Endothelial cell of umbilical vein (primary cell): Measurements from ENCODE around the gene SDHA. TPM values are rescaled to one million over a fixed set of nuclear protein-coding genes. Genes with fewer than 3 reads are reported as not detected.
"Not testable (repeated sequence)": the region's sequence is repeated elsewhere in the genome, so short reads cannot be mapped to it uniquely, and the experiment has no call there.

ENCODE experiments used
- BruUV-seq: library from RNA; stranded (reverse); fragments of 400-500 nt; replicated peaks from 2 replicates; lab custom pipeline; 2021; lab: Mats Ljungman, UMichigan
- CTCF ChIA-PET: fragments of 300-600, 350-600 bp; sonication (Branson Sonifier 250); formaldehyde crosslinking; loops from one replicate; lab custom pipeline; 2021; ENCODE audit warnings: antibody characterized with exemption, inconsistent platforms; lab: Charles Lee
- POLR2A ChIA-PET: fragments of 300-600, 350-600 bp; sonication (Branson Sonifier 250); formaldehyde crosslinking; loops from one replicate; lab custom pipeline; 2021; ENCODE audit warnings: antibody characterized with exemption, inconsistent platforms; lab: Charles Lee
- DNase-seq: peaks from one replicate; pipeline ENCODE4 v3.0.0-alpha.2; 2011; ENCODE audit warnings: low read depth, low spot score
- FAIRE-seq: peaks from 2 replicates; lab custom pipeline; 2011; peaks lifted over from hg19 to GRCh38; lab: Jason Lieb, UNC
- H2AFZ ChIP-seq: 2 replicates; pipeline ENCODE4 v1.6.0; 2012; ENCODE audit warnings: low read depth, low read length, control low read depth, inconsistent platforms
- H3K27ac ChIP-seq: 2 replicates; pipeline ENCODE4 v1.5.1; 2011; ENCODE audit warnings: low read depth, mild to moderate bottlenecking, control low read depth, low read length, moderate library complexity; ENCODE audit not compliant: insufficient read depth
- H3K27me3 ChIP-seq, 2 experiments: 2 replicates each; pipeline versions ENCODE4 v1.6.0 to v1.6.1; 2011; ENCODE audit warnings: low read length in 2 of 2, mixed read lengths in 1 of 2; ENCODE audit not compliant: control insufficient read depth in 2 of 2, insufficient read depth in 2 of 2
- H3K36me3 ChIP-seq, 2 experiments: 2 replicates in 1 of 2; 3 replicates in 1 of 2; pipeline ENCODE4 v1.5.1; 2011; ENCODE audit warnings: low read length in 2 of 2, mild to moderate bottlenecking in 1 of 2, moderate library complexity in 1 of 2; ENCODE audit not compliant: control insufficient read depth in 2 of 2, insufficient read depth in 2 of 2; ENCODE audit errors: extremely low read depth in 1 of 2
- H3K4me1 ChIP-seq: 3 replicates; pipeline ENCODE4 v1.5.1; 2011; ENCODE audit warnings: mild to moderate bottlenecking, low read length; ENCODE audit not compliant: control insufficient read depth, insufficient read depth; ENCODE audit errors: extremely low read depth
- H3K4me2 ChIP-seq: 2 replicates; pipeline ENCODE4 v1.6.1; 2011; ENCODE audit warnings: low read length, control low read depth, mixed read lengths; ENCODE audit not compliant: insufficient read depth
- H3K4me3 ChIP-seq, 3 experiments: fragments of 200-600 bp in 1 of 3; sonication (generic), shearing (Covaris generic) in 1 of 3; replicated peaks in 1 of 3; 2 replicates each; pipeline ENCODE4 v1.5.1; 2011 to 2016; ENCODE audit warnings: control low read depth in 3 of 3, low read length in 3 of 3, mild to moderate bottlenecking in 2 of 3, inconsistent platforms in 1 of 3, low read depth in 1 of 3, moderate library complexity in 1 of 3; ENCODE audit not compliant: insufficient read depth in 1 of 3
- H3K79me2 ChIP-seq: 2 replicates; pipeline ENCODE4 v1.6.0; 2012; ENCODE audit warnings: low read length, inconsistent platforms; ENCODE audit not compliant: control insufficient read depth, insufficient read depth
- H3K9ac ChIP-seq: replicated peaks from 2 replicates; pipeline ENCODE3; 2011; ENCODE audit warnings: low read length, control low read depth; ENCODE audit not compliant: insufficient read depth; ENCODE audit errors: extremely low read depth
- H3K9me1 ChIP-seq: replicated peaks from 3 replicates; pipeline ENCODE4 v1.6.0; 2011; ENCODE audit warnings: mild to moderate bottlenecking, low read length; ENCODE audit not compliant: control insufficient read depth, insufficient read depth; ENCODE audit errors: extremely low read depth
- H3K9me3 ChIP-seq: replicated peaks from 2 replicates; pipeline ENCODE4 v1.5.1; 2012; ENCODE audit warnings: low read length, inconsistent platforms; ENCODE audit not compliant: control insufficient read depth, insufficient read depth
- H4K20me1 ChIP-seq: replicated peaks from 2 replicates; pipeline ENCODE3; 2011; ENCODE audit warnings: mild to moderate bottlenecking, low read length; ENCODE audit not compliant: control insufficient read depth, insufficient read depth; ENCODE audit errors: extremely low read depth
- CTCF ChIP-seq, 2 donors: IDR thresholded peaks; 1 replicate in 1 of 2; 2 replicates in 1 of 2; pipeline ENCODE4 v1.5.1; 2011; ENCODE audit warnings: low read length in 2 of 2, mild to moderate bottlenecking in 2 of 2, moderate library complexity in 2 of 2, control low read depth in 1 of 2, inconsistent platforms in 1 of 2, low read depth in 1 of 2; ENCODE audit not compliant: insufficient read depth in 1 of 2; ENCODE audit errors: extremely low read depth in 1 of 2
- EZH2 ChIP-seq: IDR thresholded peaks from 2 replicates; pipeline ENCODE4 v1.6.1; 2012; ENCODE audit warnings: borderline replicate concordance, low read depth, mild to moderate bottlenecking, moderate library complexity, low read length, inconsistent platforms; ENCODE audit not compliant: severe bottlenecking
- FOS ChIP-seq: IDR thresholded peaks from 2 replicates; pipeline ENCODE4 v1.6.1; 2011; ENCODE audit warnings: mild to moderate bottlenecking, low read length, moderate library complexity, borderline replicate concordance; ENCODE audit not compliant: insufficient read depth
- GATA2 ChIP-seq: IDR thresholded peaks from 2 replicates; pipeline ENCODE4 v1.7.0; 2011; ENCODE audit warnings: low read depth, mild to moderate bottlenecking, moderate library complexity, mixed read lengths, low read length; ENCODE audit not compliant: insufficient read length, insufficient read depth
- JUN ChIP-seq: IDR thresholded peaks from 2 replicates; pipeline ENCODE4 v1.6.1; 2011; ENCODE audit warnings: borderline replicate concordance, low read depth; ENCODE audit not compliant: insufficient read length, insufficient read depth
- MAX ChIP-seq: IDR thresholded peaks from 2 replicates; pipeline ENCODE4 v1.6.1; 2011; ENCODE audit not compliant: insufficient read depth, insufficient read length
- MYC ChIP-seq: IDR thresholded peaks from one replicate; pipeline ENCODE4 v1.6.1; 2011; ENCODE audit warnings: mild to moderate bottlenecking, low read depth, low read length
- POLR2A ChIP-seq: IDR thresholded peaks from 2 replicates; pipeline ENCODE4 v1.6.1; 2012; ENCODE audit warnings: low read depth, mild to moderate bottlenecking, control low read depth, low read length
- POLR2AphosphoS5 ChIP-seq: IDR thresholded peaks from 2 replicates; pipeline ENCODE4 v1.6.1; 2012; ENCODE audit warnings: low read depth, mild to moderate bottlenecking, control low read depth, low read length, moderate library complexity; ENCODE audit not compliant: insufficient read depth
- dilution Hi-C: fragments of 300-500 bp; cut with MboI; formaldehyde crosslinking; loops from one replicate; pipeline ENCODE4 v1.15.0; 2019; ENCODE audit warnings: low sequenced_read_pairs; ENCODE audit not compliant: extremely low pct_ligation_motif_present
- intact Hi-C: fragments of 100-400 bp; cut with micrococcal nuclease; formaldehyde crosslinking; loops from one replicate; pipeline ENCODE4 v1.10.0; 2022
- polyA plus RNA-seq, 4 experiments: library from polyadenylated mRNA; depleted of rRNA in 3 of 4; stranded (reverse) in 3 of 4; unstranded in 1 of 4; fragments of >200 nt; gene quantifications; 2 replicates each; pipeline versions ENCODE4 v1.2.1 to v1.2.3, GENCODE V29; 2011 to 2012; ENCODE audit warnings: missing spikeins in 1 of 4
- total RNA-seq: library from RNA; stranded (reverse); gene quantifications from 2 replicates; pipeline ENCODE4 v1.2.3, GENCODE V29; 2021

The SDHA gene
- total and polyA plus RNA-seq, 2 donors (not counting 3 experiments of a cell fraction or from before 2014, with no cell fraction given) = 121 to 153 TPM

DNA sequence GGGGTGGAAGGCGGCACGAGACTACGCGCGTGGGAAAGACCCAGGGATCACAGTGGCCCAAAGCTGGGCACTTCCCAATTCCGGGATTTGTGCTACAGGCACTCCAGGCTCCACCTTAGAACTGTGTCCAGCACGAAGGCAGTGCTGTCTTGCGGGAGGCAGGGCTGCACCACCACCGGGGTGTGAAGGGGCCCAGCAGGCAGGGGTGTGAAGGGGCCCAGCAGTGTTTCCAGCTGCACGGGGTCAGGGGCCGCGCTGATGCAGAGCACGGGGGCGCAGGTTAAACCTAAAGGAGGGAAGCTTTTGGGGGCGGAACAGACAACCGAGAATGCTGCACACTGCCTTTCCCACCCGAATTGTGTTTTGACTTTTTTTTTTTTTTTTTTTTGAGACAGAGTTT, 52.2 kb downstream of the SDHA start:
- BruUV-seq = no TSS peak
- no peaks in the 10 kb centered on the region for H3K27me3 ChIP-seq
- dilution Hi-C loops = no loop called here
- peaks cover 2% of the 10 kb centered on the region in 2 experiments for H3K36me3 ChIP-seq
- no peak overlapping the region for H3K27ac ChIP-seq
- no peak overlapping the region for H3K4me3 ChIP-seq
- no peaks in the 10 kb centered on the region for H3K9me3 ChIP-seq
- peaks cover 29% of the 10 kb centered on the region for H3K79me2 ChIP-seq
- DNase-seq (no peak), FAIRE-seq (no peak)
- no peak overlapping the region for H2AFZ ChIP-seq
- no peak for TF ChIP-seq MAX
- no peak for TF ChIP-seq POLR2A
- TF ChIP-seq POLR2AphosphoS5 = no peak
- no peak for TF ChIP-seq JUN
- TF ChIP-seq GATA2 = no peak
- TF ChIP-seq MYC = no peak
- no peak for TF ChIP-seq CTCF (IDR thresholded peaks at IDR 0.05; ENCODE audit: extremely low read depth in 1 of 2, insufficient read depth in 1 of 2, low read depth in 1 of 2, low read length in 2 of 2)
- TF ChIP-seq EZH2 = no peak
- no peak for TF ChIP-seq FOS
- ChIA-PET POLR2A (interaction anchor here (1.1 kb wide), 1 partner anchor 82 kb away, joined by 3 read pairs; no protein-coding TSS in a partner anchor), CTCF (interaction anchor here (1.4 kb wide), 1 partner anchor 82 kb away, joined by 5 read pairs; no protein-coding TSS in a partner anchor)
- H3K9me1 ChIP-seq = no peaks in the 10 kb centered on the region
- H3K4me1 ChIP-seq = peaks cover 12% of the 10 kb centered on the region
- no peaks in the 10 kb centered on the region for H4K20me1 ChIP-seq
- no peak overlapping the region for H3K9ac ChIP-seq
- intact Hi-C loops = loop anchor here (2.0 kb wide), 2 partner anchors 26 to 40 kb away; no protein-coding TSS in a partner anchor
- no peak overlapping the region for H3K4me2 ChIP-seq

GRCh38 chr5:271828-272167, 53.7 kb downstream of the SDHA start:
- FAIRE-seq, H3K4me2 ChIP-seq, H2AFZ ChIP-seq, H3K9me1 ChIP-seq, H3K9me3 ChIP-seq, BruUV-seq, H4K20me1 ChIP-seq, dilution Hi-C loops, H3K27me3 ChIP-seq, DNase-seq, H3K36me3 ChIP-seq, POLR2A ChIA-PET: not testable (repeated sequence)
- Histone ChIP-seq H3K4me1 (peaks cover 12% of the 10 kb centered on the region), H3K4me3 (peak overlapping the region; percentile 30 to 88 (median 59)), H3K9ac (peak overlapping the region; percentile 75), H3K27ac (peak overlapping the region; percentile 81), H3K79me2 (peaks cover 41% of the 10 kb centered on the region)
- CTCF ChIA-PET = interaction anchor here (1.0 to 1.4 kb wide), 4 partner anchors 49 to 159 kb away, joined by 3 to 5 read pairs (median 3); partner anchors contain the start of gene AHRR
- intact Hi-C loops = loop anchor here (1.0 to 2.0 kb wide), 4 partner anchors 27 to 83 kb away; partner anchors contain the start of genes CCDC127 and SDHA

GRCh38 chr5:273091-273490, 55.0 kb downstream of the SDHA start:
- BruUV-seq, H3K9me3 ChIP-seq, H3K36me3 ChIP-seq, POLR2A ChIA-PET, H4K20me1 ChIP-seq, DNase-seq, H2AFZ ChIP-seq, H3K9me1 ChIP-seq, CTCF ChIA-PET, H3K9ac ChIP-seq, FAIRE-seq, H3K27me3 ChIP-seq, intact Hi-C loops, dilution Hi-C loops, H3K27ac ChIP-seq: not testable (repeated sequence)
- H3K4me1 ChIP-seq = peaks cover 12% of the 10 kb centered on the region
- H3K4me3 ChIP-seq = peak overlapping the region in 1 of 3 experiments; percentile 55
- H3K79me2 ChIP-seq = peaks cover 41% of the 10 kb centered on the region
- H3K4me2 ChIP-seq = peak overlapping the region; percentile 74
